SK-N-SH treated with all-trans-retinoic acid at 6 μM for 48 hours (cell line): Measurements from ENCODE around the gene CCDC182.

ENCODE experiments used
- CREB5 ChIP-seq: fragments of 250-450 bp; sonication (Bioruptor Pico); IDR thresholded peaks from 2 replicates; pipeline ENCODE4 v1.5.1; 2020; ENCODE audit warnings: low read depth, mild to moderate bottlenecking, moderate library complexity
- POU6F1 ChIP-seq: fragments of 250-450 bp; sonication (Bioruptor Pico); IDR thresholded peaks from 2 replicates; pipeline ENCODE4 v1.8.0; 2021; ENCODE audit warnings: low read depth, mild to moderate bottlenecking, moderate library complexity, borderline replicate concordance
- RARB ChIP-seq: fragments of 250-450 bp; sonication (Bioruptor Pico); IDR thresholded peaks from 2 replicates; pipeline ENCODE4 v1.8.0; 2021; ENCODE audit warnings: mild to moderate bottlenecking, moderate library complexity
- ZFP3 ChIP-seq: fragments of 250-450 bp; sonication (Bioruptor Pico); IDR thresholded peaks from 2 replicates; pipeline ENCODE4 v1.5.0; 2020; ENCODE audit warnings: mild to moderate bottlenecking, moderate library complexity
- ZNF8 ChIP-seq: fragments of 450-650 bp; formaldehyde crosslinking; IDR thresholded peaks from 2 replicates; pipeline ENCODE4 v1.5.0; 2020; ENCODE audit warnings: mild to moderate bottlenecking, moderate library complexity

- TF ChIP-seq POU6F1 (no peak), ZNF8 (CRISPR knock-in tag) (peak; percentile 13; the same call in 1 of the 2 replicates), CREB5 (CRISPR knock-in tag) (no peak), ZFP3 (CRISPR knock-in tag) (no peak), RARB (CRISPR knock-in tag) (no peak)
Observed at GRCh38 chr17:57699751-57700219, 45.3 kb downstream of the CCDC182 start.
